ENCODE data around the gene SLC25A45. TPM values are rescaled to one million over a fixed set of nuclear protein-coding genes. Genes with fewer than 3 reads are reported as not detected.

The SLC25A45 gene
- total and polyA plus RNA-seq, 2 donors (not counting 1 experiment from before 2014, with no cell fraction given): 0.52 to 1.5 TPM

DNA sequence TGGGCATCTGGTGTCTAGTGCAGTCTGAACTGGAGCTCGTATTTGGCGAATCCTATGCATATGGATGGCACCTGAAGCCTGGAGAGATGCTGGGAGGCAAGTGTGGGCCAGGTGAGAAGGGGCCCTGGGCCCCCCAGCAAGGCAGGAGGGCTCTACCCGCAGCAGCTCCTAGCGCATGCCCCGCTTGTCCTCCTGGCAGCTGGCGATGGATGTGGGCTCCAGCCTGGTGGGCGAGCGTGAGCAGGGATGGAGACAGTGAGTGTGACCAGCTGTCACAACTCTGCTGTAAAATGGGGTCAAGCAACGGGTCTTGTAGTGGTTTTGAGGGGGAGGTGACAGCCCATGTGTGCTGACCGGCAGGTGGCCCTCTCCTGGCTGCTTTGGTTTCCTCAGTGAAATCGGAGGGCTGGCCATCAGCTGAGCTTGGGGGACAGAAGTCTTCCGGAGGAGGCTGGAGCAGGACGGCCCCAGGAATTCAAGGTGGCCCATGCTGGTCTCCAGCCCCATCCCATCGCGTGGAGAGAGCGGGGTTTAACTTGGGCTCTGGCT lies 16.0 kb upstream of the SLC25A45 start:
- Histone ChIP-seq H4K20me1 (ENCODE audit: control insufficient read depth, extremely low read depth, insufficient read depth, low read length) (no peaks in the 10 kb centered on the region), H3K4me1 (ENCODE audit: control insufficient read depth, extremely low read depth, insufficient read depth, low read length) (no peaks in the 10 kb centered on the region), H3K27ac (ENCODE audit: insufficient read depth, low read length) (no peak overlapping the region), H3K27me3 (ENCODE audit: control insufficient read depth, insufficient read depth, low read length) (no peaks in the 10 kb centered on the region), H3K4me2 (ENCODE audit: extremely low read depth, insufficient read depth, low read length) (no peak overlapping the region), H2AFZ (ENCODE audit: low read length) (no peak overlapping the region), H3K36me3 (ENCODE audit: control insufficient read depth, insufficient read depth, low read length) (peaks cover 39% of the 10 kb centered on the region), H3K9me3 (ENCODE audit: control insufficient read depth, insufficient read depth, low read depth, low read length) (no peaks in the 10 kb centered on the region), H3K4me3 (replicated peaks in 1 of 4; ENCODE audit: control extremely low read depth in 1 of 4, insufficient read depth in 1 of 4, low read depth in 3 of 4, low read length in 4 of 4) (no peak overlapping the region), H3K79me2 (ENCODE audit: control insufficient read depth, insufficient read depth, low read length) (peaks cover 2% of the 10 kb centered on the region), H3K9ac (ENCODE audit: insufficient read depth, low read length) (no peak overlapping the region)
- TF ChIP-seq, protein P1, sequence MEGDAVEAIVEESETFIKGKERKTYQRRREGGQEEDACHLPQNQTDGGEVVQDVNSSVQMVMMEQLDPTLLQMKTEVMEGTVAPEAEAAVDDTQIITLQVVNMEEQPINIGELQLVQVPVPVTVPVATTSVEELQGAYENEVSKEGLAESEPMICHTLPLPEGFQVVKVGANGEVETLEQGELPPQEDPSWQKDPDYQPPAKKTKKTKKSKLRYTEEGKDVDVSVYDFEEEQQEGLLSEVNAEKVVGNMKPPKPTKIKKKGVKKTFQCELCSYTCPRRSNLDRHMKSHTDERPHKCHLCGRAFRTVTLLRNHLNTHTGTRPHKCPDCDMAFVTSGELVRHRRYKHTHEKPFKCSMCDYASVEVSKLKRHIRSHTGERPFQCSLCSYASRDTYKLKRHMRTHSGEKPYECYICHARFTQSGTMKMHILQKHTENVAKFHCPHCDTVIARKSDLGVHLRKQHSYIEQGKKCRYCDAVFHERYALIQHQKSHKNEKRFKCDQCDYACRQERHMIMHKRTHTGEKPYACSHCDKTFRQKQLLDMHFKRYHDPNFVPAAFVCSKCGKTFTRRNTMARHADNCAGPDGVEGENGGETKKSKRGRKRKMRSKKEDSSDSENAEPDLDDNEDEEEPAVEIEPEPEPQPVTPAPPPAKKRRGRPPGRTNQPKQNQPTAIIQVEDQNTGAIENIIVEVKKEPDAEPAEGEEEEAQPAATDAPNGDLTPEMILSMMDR (conservative IDR thresholded peaks at IDR 0.05 in 1 of 2, IDR thresholded peaks at IDR 0.05 in 1 of 2; ENCODE audit: low read depth in 1 of 2, low read length in 2 of 2): no peak
- TF ChIP-seq EZH2 (IDR thresholded peaks at IDR 0.05; ENCODE audit: low read length, missing control alignments): no peak
- DNase-seq (ENCODE audit: low read depth in 2 of 2): no peak

GRCh38 chr11:65396769-65397745 lies 14.6 kb upstream of the SLC25A45 start:
- H3K79me2 ChIP-seq (ENCODE audit: control insufficient read depth, insufficient read depth, low read length): peaks cover 11% of the 10 kb centered on the region
- no peak overlapping the region for H3K4me2 ChIP-seq (ENCODE audit: extremely low read depth, insufficient read depth, low read length)
- no peak overlapping the region for H3K4me3 ChIP-seq (replicated peaks in 1 of 4; ENCODE audit: control extremely low read depth in 1 of 4, insufficient read depth in 1 of 4, low read depth in 3 of 4, low read length in 4 of 4)
- no peaks in the 10 kb centered on the region for H3K9me3 ChIP-seq (ENCODE audit: control insufficient read depth, insufficient read depth, low read depth, low read length)
- peaks cover 43% of the 10 kb centered on the region for H3K36me3 ChIP-seq (ENCODE audit: control insufficient read depth, insufficient read depth, low read length)
- H3K27ac ChIP-seq (ENCODE audit: insufficient read depth, low read length): no peak overlapping the region
- no peaks in the 10 kb centered on the region for H3K27me3 ChIP-seq (ENCODE audit: control insufficient read depth, insufficient read depth, low read length)
- no peaks in the 10 kb centered on the region for H3K4me1 ChIP-seq (ENCODE audit: control insufficient read depth, extremely low read depth, insufficient read depth, low read length)
- no peak overlapping the region for H2AFZ ChIP-seq (ENCODE audit: low read length)
- no peak for DNase-seq (ENCODE audit: low read depth in 2 of 2)
- no peaks in the 10 kb centered on the region for H4K20me1 ChIP-seq (ENCODE audit: control insufficient read depth, extremely low read depth, insufficient read depth, low read length)
- TF ChIP-seq, protein P1 (conservative IDR thresholded peaks at IDR 0.05 in 1 of 2, IDR thresholded peaks at IDR 0.05 in 1 of 2; ENCODE audit: low read depth in 1 of 2, low read length in 2 of 2): no peak
- TF ChIP-seq EZH2 (IDR thresholded peaks at IDR 0.05; ENCODE audit: low read length, missing control alignments): no peak
- no peak overlapping the region for H3K9ac ChIP-seq (ENCODE audit: insufficient read depth, low read length)

DNA sequence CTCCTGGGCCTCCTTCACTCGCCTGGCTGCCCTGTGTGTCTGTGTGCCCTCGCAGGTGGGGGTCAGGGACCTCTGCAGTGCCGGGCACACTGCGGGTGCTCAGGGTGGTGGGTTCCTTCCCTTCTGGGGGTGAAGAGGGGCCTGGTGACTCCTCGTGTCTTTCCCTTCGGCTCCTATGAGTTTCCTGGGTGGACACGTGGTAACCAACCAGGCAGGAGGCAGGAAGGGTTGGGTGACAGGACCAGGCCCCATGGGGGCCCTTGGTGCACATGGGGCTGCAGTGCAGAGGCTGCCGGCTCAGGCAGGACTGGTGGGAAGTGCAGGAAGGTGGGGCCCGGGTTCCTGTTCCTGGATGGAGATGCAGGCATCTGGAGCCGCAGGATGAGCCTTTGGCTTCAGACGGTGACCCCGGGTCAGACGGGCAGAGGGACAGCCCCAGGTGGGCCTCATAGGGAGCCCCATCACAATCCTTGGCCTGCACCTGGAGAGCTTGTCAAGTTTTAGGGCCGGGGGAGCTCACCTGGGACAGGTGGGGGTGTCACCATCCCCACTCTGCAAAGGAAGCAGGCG lies 13.6 kb upstream of the SLC25A45 start:
- Histone ChIP-seq H3K36me3 (ENCODE audit: control insufficient read depth, insufficient read depth, low read length) (peaks cover 48% of the 10 kb centered on the region), H2AFZ (ENCODE audit: low read length) (no peak overlapping the region), H4K20me1 (ENCODE audit: control insufficient read depth, extremely low read depth, insufficient read depth, low read length) (no peaks in the 10 kb centered on the region), H3K9me3 (ENCODE audit: control insufficient read depth, insufficient read depth, low read depth, low read length) (no peaks in the 10 kb centered on the region), H3K79me2 (ENCODE audit: control insufficient read depth, insufficient read depth, low read length) (peaks cover 20% of the 10 kb centered on the region), H3K4me2 (ENCODE audit: extremely low read depth, insufficient read depth, low read length) (no peak overlapping the region), H3K4me3 (replicated peaks in 1 of 4; ENCODE audit: control extremely low read depth in 1 of 4, insufficient read depth in 1 of 4, low read depth in 3 of 4, low read length in 4 of 4) (no peak overlapping the region), H3K27ac (ENCODE audit: insufficient read depth, low read length) (no peak overlapping the region), H3K9ac (ENCODE audit: insufficient read depth, low read length) (no peak overlapping the region), H3K27me3 (ENCODE audit: control insufficient read depth, insufficient read depth, low read length) (no peaks in the 10 kb centered on the region), H3K4me1 (ENCODE audit: control insufficient read depth, extremely low read depth, insufficient read depth, low read length) (peaks cover 3% of the 10 kb centered on the region)
- DNase-seq (ENCODE audit: low read depth in 2 of 2): no peak
- TF ChIP-seq, protein P1 (conservative IDR thresholded peaks at IDR 0.05 in 1 of 2, IDR thresholded peaks at IDR 0.05 in 1 of 2; ENCODE audit: low read depth in 1 of 2, low read length in 2 of 2): no peak
- no peak for TF ChIP-seq EZH2 (IDR thresholded peaks at IDR 0.05; ENCODE audit: low read length, missing control alignments)
